Endothelial cell of umbilical vein (primary cell): ENCODE results near the gene SLFNL1. TPM values are rescaled to one million over a fixed set of nuclear protein-coding genes. Genes with fewer than 3 reads are reported as not detected.

Experiments used
- BruUV-seq: library from RNA; stranded (reverse); fragments of 400-500 nt; replicated peaks from 2 replicates; lab custom pipeline; 2021; lab: Mats Ljungman, UMichigan
- CTCF ChIA-PET: fragments of 300-600, 350-600 bp; sonication (Branson Sonifier 250); formaldehyde crosslinking; loops from one replicate; lab custom pipeline; 2021; ENCODE audit warnings: antibody characterized with exemption, inconsistent platforms; lab: Charles Lee
- POLR2A ChIA-PET: fragments of 300-600, 350-600 bp; sonication (Branson Sonifier 250); formaldehyde crosslinking; loops from one replicate; lab custom pipeline; 2021; ENCODE audit warnings: antibody characterized with exemption, inconsistent platforms; lab: Charles Lee
- DNase-seq: peaks from one replicate; pipeline ENCODE4 v3.0.0-alpha.2; 2011; ENCODE audit warnings: low read depth, low spot score
- FAIRE-seq: peaks from 2 replicates; lab custom pipeline; 2011; peaks lifted over from hg19 to GRCh38; lab: Jason Lieb, UNC
- H2AFZ ChIP-seq: 2 replicates; pipeline ENCODE4 v1.6.0; 2012; ENCODE audit warnings: low read depth, low read length, control low read depth, inconsistent platforms
- H3K27ac ChIP-seq: 2 replicates; pipeline ENCODE4 v1.5.1; 2011; ENCODE audit warnings: low read depth, mild to moderate bottlenecking, control low read depth, low read length, moderate library complexity; ENCODE audit not compliant: insufficient read depth
- H3K27me3 ChIP-seq, 2 experiments: 2 replicates each; pipeline versions ENCODE4 v1.6.0 to v1.6.1; 2011; ENCODE audit warnings: low read length in 2 of 2, mixed read lengths in 1 of 2; ENCODE audit not compliant: control insufficient read depth in 2 of 2, insufficient read depth in 2 of 2
- H3K36me3 ChIP-seq, 2 experiments: 2 replicates in 1 of 2; 3 replicates in 1 of 2; pipeline ENCODE4 v1.5.1; 2011; ENCODE audit warnings: low read length in 2 of 2, mild to moderate bottlenecking in 1 of 2, moderate library complexity in 1 of 2; ENCODE audit not compliant: control insufficient read depth in 2 of 2, insufficient read depth in 2 of 2; ENCODE audit errors: extremely low read depth in 1 of 2
- H3K4me1 ChIP-seq: 3 replicates; pipeline ENCODE4 v1.5.1; 2011; ENCODE audit warnings: mild to moderate bottlenecking, low read length; ENCODE audit not compliant: control insufficient read depth, insufficient read depth; ENCODE audit errors: extremely low read depth
- H3K4me2 ChIP-seq: 2 replicates; pipeline ENCODE4 v1.6.1; 2011; ENCODE audit warnings: low read length, control low read depth, mixed read lengths; ENCODE audit not compliant: insufficient read depth
- H3K4me3 ChIP-seq, 3 experiments: fragments of 200-600 bp in 1 of 3; sonication (generic), shearing (Covaris generic) in 1 of 3; replicated peaks in 1 of 3; 2 replicates each; pipeline ENCODE4 v1.5.1; 2011 to 2016; ENCODE audit warnings: control low read depth in 3 of 3, low read length in 3 of 3, mild to moderate bottlenecking in 2 of 3, inconsistent platforms in 1 of 3, low read depth in 1 of 3, moderate library complexity in 1 of 3; ENCODE audit not compliant: insufficient read depth in 1 of 3
- H3K79me2 ChIP-seq: 2 replicates; pipeline ENCODE4 v1.6.0; 2012; ENCODE audit warnings: low read length, inconsistent platforms; ENCODE audit not compliant: control insufficient read depth, insufficient read depth
- H3K9ac ChIP-seq: replicated peaks from 2 replicates; pipeline ENCODE3; 2011; ENCODE audit warnings: low read length, control low read depth; ENCODE audit not compliant: insufficient read depth; ENCODE audit errors: extremely low read depth
- H3K9me1 ChIP-seq: replicated peaks from 3 replicates; pipeline ENCODE4 v1.6.0; 2011; ENCODE audit warnings: mild to moderate bottlenecking, low read length; ENCODE audit not compliant: control insufficient read depth, insufficient read depth; ENCODE audit errors: extremely low read depth
- H3K9me3 ChIP-seq: replicated peaks from 2 replicates; pipeline ENCODE4 v1.5.1; 2012; ENCODE audit warnings: low read length, inconsistent platforms; ENCODE audit not compliant: control insufficient read depth, insufficient read depth
- H4K20me1 ChIP-seq: replicated peaks from 2 replicates; pipeline ENCODE3; 2011; ENCODE audit warnings: mild to moderate bottlenecking, low read length; ENCODE audit not compliant: control insufficient read depth, insufficient read depth; ENCODE audit errors: extremely low read depth
- CTCF ChIP-seq, 2 donors: IDR thresholded peaks; 1 replicate in 1 of 2; 2 replicates in 1 of 2; pipeline ENCODE4 v1.5.1; 2011; ENCODE audit warnings: low read length in 2 of 2, mild to moderate bottlenecking in 2 of 2, moderate library complexity in 2 of 2, control low read depth in 1 of 2, inconsistent platforms in 1 of 2, low read depth in 1 of 2; ENCODE audit not compliant: insufficient read depth in 1 of 2; ENCODE audit errors: extremely low read depth in 1 of 2
- EZH2 ChIP-seq: IDR thresholded peaks from 2 replicates; pipeline ENCODE4 v1.6.1; 2012; ENCODE audit warnings: borderline replicate concordance, low read depth, mild to moderate bottlenecking, moderate library complexity, low read length, inconsistent platforms; ENCODE audit not compliant: severe bottlenecking
- FOS ChIP-seq: IDR thresholded peaks from 2 replicates; pipeline ENCODE4 v1.6.1; 2011; ENCODE audit warnings: mild to moderate bottlenecking, low read length, moderate library complexity, borderline replicate concordance; ENCODE audit not compliant: insufficient read depth
- GATA2 ChIP-seq: IDR thresholded peaks from 2 replicates; pipeline ENCODE4 v1.7.0; 2011; ENCODE audit warnings: low read depth, mild to moderate bottlenecking, moderate library complexity, mixed read lengths, low read length; ENCODE audit not compliant: insufficient read length, insufficient read depth
- JUN ChIP-seq: IDR thresholded peaks from 2 replicates; pipeline ENCODE4 v1.6.1; 2011; ENCODE audit warnings: borderline replicate concordance, low read depth; ENCODE audit not compliant: insufficient read length, insufficient read depth
- MAX ChIP-seq: IDR thresholded peaks from 2 replicates; pipeline ENCODE4 v1.6.1; 2011; ENCODE audit not compliant: insufficient read depth, insufficient read length
- MYC ChIP-seq: IDR thresholded peaks from one replicate; pipeline ENCODE4 v1.6.1; 2011; ENCODE audit warnings: mild to moderate bottlenecking, low read depth, low read length
- POLR2A ChIP-seq: IDR thresholded peaks from 2 replicates; pipeline ENCODE4 v1.6.1; 2012; ENCODE audit warnings: low read depth, mild to moderate bottlenecking, control low read depth, low read length
- POLR2AphosphoS5 ChIP-seq: IDR thresholded peaks from 2 replicates; pipeline ENCODE4 v1.6.1; 2012; ENCODE audit warnings: low read depth, mild to moderate bottlenecking, control low read depth, low read length, moderate library complexity; ENCODE audit not compliant: insufficient read depth
- dilution Hi-C: fragments of 300-500 bp; cut with MboI; formaldehyde crosslinking; loops from one replicate; pipeline ENCODE4 v1.15.0; 2019; ENCODE audit warnings: low sequenced_read_pairs; ENCODE audit not compliant: extremely low pct_ligation_motif_present
- intact Hi-C: fragments of 100-400 bp; cut with micrococcal nuclease; formaldehyde crosslinking; loops from one replicate; pipeline ENCODE4 v1.10.0; 2022
- polyA plus RNA-seq, 4 experiments: library from polyadenylated mRNA; depleted of rRNA in 3 of 4; stranded (reverse) in 3 of 4; unstranded in 1 of 4; fragments of >200 nt; gene quantifications; 2 replicates each; pipeline versions ENCODE4 v1.2.1 to v1.2.3, GENCODE V29; 2011 to 2012; ENCODE audit warnings: missing spikeins in 1 of 4
- total RNA-seq: library from RNA; stranded (reverse); gene quantifications from 2 replicates; pipeline ENCODE4 v1.2.3, GENCODE V29; 2021

SLFNL1 gene
- total and polyA plus RNA-seq, 2 donors (not counting 3 experiments of a cell fraction or from before 2014, with no cell fraction given) = 0.14 to 0.29 TPM

GRCh38 chr1:40977716-40978115 is 43.8 kb downstream of the SLFNL1 start:
- ChIA-PET CTCF (interaction anchor here (1.5 kb wide), 1 partner anchor 29 kb away, joined by 4 read pairs; no protein-coding TSS in a partner anchor), POLR2A (no interaction called here)
- Histone ChIP-seq H4K20me1 (no peaks in the 10 kb centered on the region), H3K9me1 (no peaks in the 10 kb centered on the region), H3K27ac (no peak overlapping the region), H3K4me1 (peaks cover 18% of the 10 kb centered on the region), H3K9ac (no peak overlapping the region), H3K27me3 (no peaks in the 10 kb centered on the region), H3K4me2 (no peak overlapping the region), H3K36me3 (no peaks in the 10 kb centered on the region), H3K9me3 (no peaks in the 10 kb centered on the region), H3K4me3 (no peak overlapping the region), H3K79me2 (peaks cover 27% of the 10 kb centered on the region), H2AFZ (no peak overlapping the region)
- DNase-seq = no peak
- FAIRE-seq = no peak
- TF ChIP-seq MAX (no peak), EZH2 (no peak), MYC (no peak), CTCF (IDR thresholded peaks at IDR 0.05; ENCODE audit: extremely low read depth in 1 of 2, insufficient read depth in 1 of 2, low read depth in 1 of 2, low read length in 2 of 2) (no peak), FOS (no peak), POLR2AphosphoS5 (no peak), GATA2 (no peak), JUN (no peak), POLR2A (no peak)
- no TSS peak for BruUV-seq
- dilution Hi-C loops (no loop called here), intact Hi-C loops (no loop called here)
